Colonic mucosa (tissue), 4 donors: ENCODE results near the gene TMC6. TPM values are rescaled to one million over a fixed set of nuclear protein-coding genes. Genes with fewer than 3 reads are reported as not detected.

Experiments
- DNase-seq: peaks from one replicate; pipeline ENCODE4 v3.0.0-alpha.2; 2020
- H3K27ac ChIP-seq: fragments of 200-600 bp; one replicate; pipeline ENCODE4 v1.8.0; 2021
- H3K27me3 ChIP-seq: fragments of 200-600 bp; one replicate; pipeline ENCODE4 v1.8.0; 2021
- H3K36me3 ChIP-seq: fragments of 200-600 bp; one replicate; pipeline ENCODE4 v1.8.0; 2021
- H3K4me1 ChIP-seq: fragments of 200-600 bp; one replicate; pipeline ENCODE4 v1.8.0; 2021; ENCODE audit warnings: mild to moderate bottlenecking
- H3K4me3 ChIP-seq: fragments of 200-600 bp; one replicate; pipeline ENCODE4 v1.8.0; 2021
- H3K9ac ChIP-seq, 2 donors: one replicate each; pipeline ENCODE4 v1.7.0; 2013; ENCODE audit warnings: control low read depth in 2 of 2, low read depth in 2 of 2, low read length in 2 of 2
- H3K9me3 ChIP-seq: fragments of 200-600 bp; one replicate; pipeline ENCODE4 v1.8.0; 2021
- intact Hi-C: fragments of 100-400 bp; cut with DNase I; formaldehyde crosslinking; loops from one replicate; pipeline ENCODE4 v1.14.1; 2022
- total RNA-seq, 2 donors: library from RNA; stranded (reverse); fragmentation: NEBNext Ultra II Directional in 1 of 2; extraction: Animal tissue kit (Norgen Biotek cat#: 25700) in 1 of 2; gene quantifications; one replicate each; pipeline ENCODE4 v1.2.1, GENCODE V29; 2021
- TF ChIP-seq, protein P1 (sequence below): fragments of 200-600 bp; IDR thresholded peaks from one replicate; pipeline ENCODE4 v1.8.0; 2022; ENCODE audit warnings: antibody characterized with exemption, mild to moderate bottlenecking
- donor health status: healthy.
- donor health status: DM: no; HTN: no; CAD: no.
- donor health status: DM: no; HTN: no; CAD: no.

The TMC6 gene
- total RNA-seq, 2 donors from 2014 or later = 108 to 159 TPM

DNA sequence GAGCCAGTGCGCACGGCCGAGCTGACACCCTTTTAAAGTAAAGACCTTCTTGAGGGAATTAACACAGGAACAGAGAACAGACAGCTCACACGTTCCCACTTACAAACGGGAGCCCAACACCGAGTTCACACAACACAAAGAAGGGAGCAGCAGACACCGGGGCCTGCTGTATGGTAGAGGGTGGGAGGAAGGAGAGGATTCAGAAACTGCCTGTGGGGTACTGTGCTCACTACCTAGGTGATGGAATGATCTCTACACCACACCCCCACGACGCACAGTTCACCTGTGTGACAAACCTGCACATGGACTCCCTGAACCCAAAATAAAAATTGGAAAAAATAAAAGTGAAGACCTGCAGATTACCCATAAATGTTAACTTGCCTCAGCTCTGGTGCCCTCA, 32.5 kb downstream of the TMC6 start:
- DNase-seq = no peak
- intact Hi-C loops = no loop called here

DNA sequence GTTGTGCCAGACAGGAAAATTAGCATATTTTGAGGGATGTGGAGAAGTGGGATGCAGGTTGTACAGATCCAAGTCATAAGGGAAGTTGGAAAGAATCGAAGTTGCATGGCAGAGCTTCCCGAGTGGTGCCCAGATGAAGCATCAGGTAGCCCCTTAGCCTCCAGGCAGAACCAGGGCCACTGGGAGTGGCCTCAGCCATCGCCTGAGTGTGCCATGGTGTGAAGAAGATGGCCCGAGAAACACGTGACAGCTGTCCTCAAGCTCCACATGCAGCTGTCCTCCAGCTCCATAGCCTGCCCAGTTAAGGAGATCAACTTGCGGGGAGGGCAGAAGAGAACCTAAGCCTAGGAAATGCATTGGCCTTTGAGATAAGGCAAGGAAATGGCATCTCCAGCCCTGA, 33.5 kb downstream of the TMC6 start:
- TF ChIP-seq, protein P1, sequence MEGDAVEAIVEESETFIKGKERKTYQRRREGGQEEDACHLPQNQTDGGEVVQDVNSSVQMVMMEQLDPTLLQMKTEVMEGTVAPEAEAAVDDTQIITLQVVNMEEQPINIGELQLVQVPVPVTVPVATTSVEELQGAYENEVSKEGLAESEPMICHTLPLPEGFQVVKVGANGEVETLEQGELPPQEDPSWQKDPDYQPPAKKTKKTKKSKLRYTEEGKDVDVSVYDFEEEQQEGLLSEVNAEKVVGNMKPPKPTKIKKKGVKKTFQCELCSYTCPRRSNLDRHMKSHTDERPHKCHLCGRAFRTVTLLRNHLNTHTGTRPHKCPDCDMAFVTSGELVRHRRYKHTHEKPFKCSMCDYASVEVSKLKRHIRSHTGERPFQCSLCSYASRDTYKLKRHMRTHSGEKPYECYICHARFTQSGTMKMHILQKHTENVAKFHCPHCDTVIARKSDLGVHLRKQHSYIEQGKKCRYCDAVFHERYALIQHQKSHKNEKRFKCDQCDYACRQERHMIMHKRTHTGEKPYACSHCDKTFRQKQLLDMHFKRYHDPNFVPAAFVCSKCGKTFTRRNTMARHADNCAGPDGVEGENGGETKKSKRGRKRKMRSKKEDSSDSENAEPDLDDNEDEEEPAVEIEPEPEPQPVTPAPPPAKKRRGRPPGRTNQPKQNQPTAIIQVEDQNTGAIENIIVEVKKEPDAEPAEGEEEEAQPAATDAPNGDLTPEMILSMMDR = no peak
- no peak overlapping the region for H3K9ac ChIP-seq

More for the DNA sequence above, 32.5 kb downstream of the TMC6 start:
- H3K9me3 ChIP-seq = no peaks in the 10 kb centered on the region
- no peak overlapping the region for H3K27ac ChIP-seq
- peaks cover 5% of the 10 kb centered on the region for H3K36me3 ChIP-seq
- H3K4me1 ChIP-seq = no peaks in the 10 kb centered on the region
- H3K9ac ChIP-seq = no peak overlapping the region
- no peak overlapping the region for H3K4me3 ChIP-seq
- TF ChIP-seq, protein P1 = no peak
- H3K27me3 ChIP-seq = no peaks in the 10 kb centered on the region

DNA sequence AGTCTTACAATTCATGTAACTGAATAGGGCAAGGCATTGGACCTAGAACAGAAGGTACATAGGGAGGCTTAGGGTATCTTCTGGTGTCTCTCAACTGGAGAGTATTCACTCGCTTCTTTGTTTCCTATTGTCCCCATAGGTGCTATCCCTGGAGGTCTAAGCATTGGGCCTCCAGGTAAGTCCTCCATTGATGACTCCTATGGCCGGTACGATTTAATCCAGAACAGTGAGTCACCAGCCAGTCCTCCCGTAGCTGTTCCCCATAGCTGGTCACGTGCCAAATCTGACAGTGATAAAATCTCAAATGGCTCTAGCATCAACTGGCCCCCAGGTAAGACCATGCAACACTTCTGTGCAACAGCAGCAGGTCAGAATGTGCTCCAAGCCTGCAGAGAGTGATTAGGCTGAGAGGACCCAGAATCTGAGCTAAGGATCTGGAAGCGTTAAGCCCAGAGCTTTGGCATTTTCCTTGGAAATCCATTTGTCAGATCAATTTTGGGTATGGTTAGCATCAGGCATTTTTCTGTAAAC, 35.7 kb downstream of the TMC6 start:
- intact Hi-C loops = no loop called here
- H3K36me3 ChIP-seq = no peaks in the 10 kb centered on the region

More for the DNA sequence above, 33.5 kb downstream of the TMC6 start:
- no peak for DNase-seq
- no peak overlapping the region for H3K4me3 ChIP-seq
- H3K27ac ChIP-seq = no peak overlapping the region
- H3K9me3 ChIP-seq = no peaks in the 10 kb centered on the region
- peaks cover 5% of the 10 kb centered on the region for H3K36me3 ChIP-seq
- H3K27me3 ChIP-seq = no peaks in the 10 kb centered on the region
- intact Hi-C loops = no loop called here
- H3K4me1 ChIP-seq = no peaks in the 10 kb centered on the region

DNA sequence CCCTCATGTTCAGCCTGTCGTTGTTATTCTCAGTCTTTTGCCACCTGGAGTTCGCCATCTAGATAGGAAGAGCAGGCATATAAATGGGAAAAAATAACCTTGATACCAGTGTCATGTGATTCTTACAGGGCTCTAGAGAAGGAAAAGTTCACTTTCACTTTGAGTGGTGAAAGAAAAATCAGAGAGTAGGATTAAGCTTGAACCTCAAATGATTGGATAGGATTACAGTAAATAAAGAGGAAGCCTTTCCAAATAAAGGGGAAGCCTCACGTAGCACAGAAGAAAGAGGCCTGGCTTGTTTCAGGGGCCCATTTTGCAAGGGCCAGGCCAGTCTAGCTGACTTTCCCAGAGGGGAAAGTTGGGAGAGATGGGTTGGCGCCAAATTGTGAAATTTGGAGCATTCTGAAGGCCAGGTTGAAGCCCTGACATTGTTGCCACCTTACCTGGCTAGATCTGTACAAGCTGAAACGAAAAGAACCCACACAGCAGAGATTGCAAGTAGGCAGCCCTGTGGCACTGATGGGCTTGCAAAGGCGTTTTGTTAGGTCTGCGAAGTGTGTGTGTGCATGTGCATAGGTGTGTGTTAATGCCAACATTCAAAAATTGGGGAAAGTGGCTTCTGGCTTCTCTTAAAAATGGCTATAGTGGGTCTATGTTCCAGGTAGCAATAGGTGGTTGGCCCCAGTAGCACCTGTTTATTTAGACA, 38.8 kb downstream of the TMC6 start:
- TF ChIP-seq, protein P1 = no peak
- Histone ChIP-seq H3K27ac (no peak overlapping the region), H3K4me3 (no peak overlapping the region), H3K36me3 (no peaks in the 10 kb centered on the region), H3K9ac (no peak overlapping the region), H3K4me1 (no peaks in the 10 kb centered on the region), H3K27me3 (no peaks in the 10 kb centered on the region), H3K9me3 (no peaks in the 10 kb centered on the region)
- no peak for DNase-seq
- intact Hi-C loops = no loop called here

More for the DNA sequence above, 35.7 kb downstream of the TMC6 start:
- no peak for DNase-seq
- Histone ChIP-seq H3K9me3 (no peaks in the 10 kb centered on the region), H3K27ac (no peak overlapping the region), H3K4me3 (no peak overlapping the region), H3K9ac (no peak overlapping the region), H3K4me1 (no peaks in the 10 kb centered on the region), H3K27me3 (no peaks in the 10 kb centered on the region)
- TF ChIP-seq, protein P1 = no peak

DNA sequence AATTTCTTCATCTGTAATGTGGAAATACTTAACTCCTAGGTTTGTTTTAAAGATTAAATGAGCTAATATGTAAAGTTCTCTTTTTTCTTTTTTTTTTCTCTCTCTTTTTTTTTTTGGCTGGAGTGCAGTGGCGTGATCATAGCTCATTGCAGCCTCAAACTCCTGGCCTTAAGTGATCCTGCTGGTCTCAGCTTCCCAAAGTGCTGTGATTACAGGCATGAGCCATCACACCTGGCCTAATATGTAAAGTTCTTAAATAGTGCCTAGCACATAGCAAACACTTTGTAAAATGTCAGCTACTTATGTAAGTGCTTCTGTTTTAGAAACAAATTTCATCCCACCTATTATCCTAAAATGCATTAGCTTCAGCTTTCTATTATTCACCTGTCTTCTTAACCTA, 40.0 kb downstream of the TMC6 start:
- H3K27ac ChIP-seq = no peak overlapping the region
- H3K4me1 ChIP-seq = no peaks in the 10 kb centered on the region
- no peak overlapping the region for H3K4me3 ChIP-seq
- H3K9ac ChIP-seq = no peak overlapping the region
- no peak for DNase-seq
- H3K9me3 ChIP-seq = no peaks in the 10 kb centered on the region
- H3K27me3 ChIP-seq = no peaks in the 10 kb centered on the region
- intact Hi-C loops = no loop called here
- TF ChIP-seq, protein P1 = no peak
- H3K36me3 ChIP-seq = no peaks in the 10 kb centered on the region
